ENCODE data around the gene FAIM2.

FAIM2 gene

GRCh38 chr12:49824416-49824815 lies 79.3 kb downstream of the FAIM2 start:
- DNase-seq (ENCODE audit: low spot score): no peak

GRCh38 chr12:49823951-49824350 lies 79.7 kb downstream of the FAIM2 start:
- DNase-seq (ENCODE audit: low spot score): no peak

GRCh38 chr12:49823350-49823749 lies 80.3 kb downstream of the FAIM2 start:
- no peak for DNase-seq (ENCODE audit: low spot score)

- DNase-seq (ENCODE audit: low spot score): no peak
These were observed 82.1 kb downstream of the FAIM2 start for GRCh38 chr12:49821373-49822287.

GRCh38 chr12:49819786-49820185 lies 83.9 kb downstream of the FAIM2 start:
- no peak for DNase-seq (ENCODE audit: low spot score)

- DNase-seq (ENCODE audit: low spot score): no peak
These were observed 85.3 kb downstream of the FAIM2 start for GRCh38 chr12:49818241-49818895.
